ENCODE results near the gene IFIT2. TPM values are rescaled to one million over a fixed set of nuclear protein-coding genes. Genes with fewer than 3 reads are reported as not detected.

The IFIT2 gene
- total RNA-seq, 1 experiment from 2014 or later: 1.0 TPM

DNA sequence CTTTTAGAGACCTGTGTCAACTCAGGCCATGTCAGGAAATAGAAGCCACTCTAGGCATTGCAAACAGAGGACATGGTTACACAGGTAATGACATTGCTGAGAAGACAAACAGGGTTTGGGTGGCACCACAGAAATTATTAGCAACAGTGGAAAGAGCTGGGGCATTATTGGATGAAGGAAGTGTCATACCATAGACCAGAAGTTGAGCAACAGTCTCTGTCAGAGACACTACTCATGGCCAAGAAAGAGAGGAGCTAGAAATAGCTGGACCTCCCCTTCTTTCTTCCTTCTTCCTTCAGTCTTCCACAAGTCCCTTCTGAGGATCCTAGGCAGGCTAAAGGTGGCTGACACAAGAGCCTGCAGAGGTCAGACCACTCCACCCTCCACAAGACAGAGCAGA lies 46.1 kb upstream of the IFIT2 start (continued):
- no peak for TF ChIP-seq ZBTB33 (IDR thresholded peaks at IDR 0.05; ENCODE audit: extremely low read depth, insufficient replicate concordance, low read length)
- TF ChIP-seq ZFX (IDR thresholded peaks at IDR 0.05): no peak
- TF ChIP-seq SRF (IDR thresholded peaks at IDR 0.05; ENCODE audit: low read depth): no peak

GRCh38 chr10:89256340-89256739 lies 45.5 kb upstream of the IFIT2 start:
- H3K27me3 ChIP-seq (ENCODE audit: insufficient read depth, low read length): no peaks in the 10 kb centered on the region
- no peak for TF ChIP-seq ZNF274 (IDR thresholded peaks at IDR 0.05; ENCODE audit: low read depth, low read length)
- no peak for TF ChIP-seq YY1 (IDR thresholded peaks at IDR 0.05; ENCODE audit: extremely low read depth, insufficient replicate concordance, low read depth, low read length)
- no peak for TF ChIP-seq MAX (IDR thresholded peaks at IDR 0.05)
- no peak for TF ChIP-seq EGR1 (IDR thresholded peaks at IDR 0.05; ENCODE audit: low read depth)
- TF ChIP-seq ELF1 (IDR thresholded peaks at IDR 0.05; ENCODE audit: borderline replicate concordance, low read depth): no peak
- no peak for TF ChIP-seq FOSL1 (IDR thresholded peaks at IDR 0.05; ENCODE audit: low read depth)
- TF ChIP-seq EZH2 (IDR thresholded peaks at IDR 0.05): no peak
- TF ChIP-seq SIN3A (IDR thresholded peaks at IDR 0.05; ENCODE audit: low read depth): no peak
- no peak for TF ChIP-seq CBX3 (IDR thresholded peaks at IDR 0.05; ENCODE audit: low read depth)
- TF ChIP-seq, protein P1, sequence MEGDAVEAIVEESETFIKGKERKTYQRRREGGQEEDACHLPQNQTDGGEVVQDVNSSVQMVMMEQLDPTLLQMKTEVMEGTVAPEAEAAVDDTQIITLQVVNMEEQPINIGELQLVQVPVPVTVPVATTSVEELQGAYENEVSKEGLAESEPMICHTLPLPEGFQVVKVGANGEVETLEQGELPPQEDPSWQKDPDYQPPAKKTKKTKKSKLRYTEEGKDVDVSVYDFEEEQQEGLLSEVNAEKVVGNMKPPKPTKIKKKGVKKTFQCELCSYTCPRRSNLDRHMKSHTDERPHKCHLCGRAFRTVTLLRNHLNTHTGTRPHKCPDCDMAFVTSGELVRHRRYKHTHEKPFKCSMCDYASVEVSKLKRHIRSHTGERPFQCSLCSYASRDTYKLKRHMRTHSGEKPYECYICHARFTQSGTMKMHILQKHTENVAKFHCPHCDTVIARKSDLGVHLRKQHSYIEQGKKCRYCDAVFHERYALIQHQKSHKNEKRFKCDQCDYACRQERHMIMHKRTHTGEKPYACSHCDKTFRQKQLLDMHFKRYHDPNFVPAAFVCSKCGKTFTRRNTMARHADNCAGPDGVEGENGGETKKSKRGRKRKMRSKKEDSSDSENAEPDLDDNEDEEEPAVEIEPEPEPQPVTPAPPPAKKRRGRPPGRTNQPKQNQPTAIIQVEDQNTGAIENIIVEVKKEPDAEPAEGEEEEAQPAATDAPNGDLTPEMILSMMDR (IDR thresholded peaks at IDR 0.05 in 2 of 3, conservative IDR thresholded peaks at IDR 0.05 in 1 of 3; ENCODE audit: borderline replicate concordance in 1 of 3, insufficient read depth in 1 of 3, low read depth in 2 of 3, low read length in 2 of 3): no peak
- no peak for TF ChIP-seq EZH2phosphoT487 (IDR thresholded peaks at IDR 0.05; ENCODE audit: borderline replicate concordance)
- TF ChIP-seq POLR2AphosphoS5 (IDR thresholded peaks at IDR 0.05; ENCODE audit: low read depth, low read length): no peak
- no peak for TF ChIP-seq JUND (IDR thresholded peaks at IDR 0.05)
- TF ChIP-seq CEBPB (IDR thresholded peaks at IDR 0.05; ENCODE audit: low read depth): no peak
- TF ChIP-seq POLR2A (IDR thresholded peaks at IDR 0.05; ENCODE audit: borderline replicate concordance, extremely low read depth, insufficient read depth, insufficient read length): no peak
- no peak for TF ChIP-seq SRF (IDR thresholded peaks at IDR 0.05; ENCODE audit: low read depth)
- TF ChIP-seq TCF7L2 (IDR thresholded peaks at IDR 0.05; ENCODE audit: borderline replicate concordance, extremely low read depth, insufficient read depth, insufficient read length): no peak
- no peak for TF ChIP-seq ZBTB33 (IDR thresholded peaks at IDR 0.05; ENCODE audit: extremely low read depth, insufficient replicate concordance, low read length)
- no peaks in the 10 kb centered on the region for H3K36me3 ChIP-seq (ENCODE audit: control insufficient read depth in 1 of 2, insufficient read depth in 2 of 2, low read length in 2 of 2)
- no peak overlapping the region for H3K9ac ChIP-seq (ENCODE audit: low read length)
- H3K9me2 ChIP-seq (ENCODE audit: insufficient read depth): no peaks in the 10 kb centered on the region
- H3K79me2 ChIP-seq (ENCODE audit: insufficient read depth, low read length): no peaks in the 10 kb centered on the region
- H2AFZ ChIP-seq (ENCODE audit: low read depth, low read length, poor library complexity, severe bottlenecking): no peak overlapping the region
- DNase-seq (ENCODE audit: low read depth, low spot score) (no peak), ATAC-seq (no peak)
- RAD21 ChIA-PET (ENCODE audit: low non-redundant PET in 1 of 2, low total read pairs in 2 of 2, uncharacterized antibody in 2 of 2, unreplicated experiment in 2 of 2): no interaction called here
- intact Hi-C loops (cut with micrococcal nuclease): no loop called here
- no peak overlapping the region for H3K4me2 ChIP-seq (ENCODE audit: low read length)
- H4K20me1 ChIP-seq (ENCODE audit: insufficient read depth): no peaks in the 10 kb centered on the region
- no TSS peak for BruUV-seq (replicated peaks)
- CTCF ChIA-PET: interaction anchor here (0.6 to 0.9 kb wide), 2 partner anchors 96 to 136 kb away, joined by 3 read pairs; partner anchors contain the start of gene IFIT1
- no peaks in the 10 kb centered on the region; a peak in 2 of 4 replicates for H3K9me3 ChIP-seq (ENCODE audit: control insufficient read depth in 1 of 2, insufficient read depth in 1 of 2, low read depth in 1 of 2, low read length in 2 of 2)
- peaks cover 0 to 11% of the 10 kb centered on the region in 2 experiments; a peak in 3 of 4 replicates for H3K4me1 ChIP-seq (ENCODE audit: control insufficient read depth in 1 of 2, insufficient read depth in 2 of 2, low read length in 2 of 2)
- POLR2A ChIA-PET: no interaction called here
- no peak overlapping the region for H3K4me3 ChIP-seq (replicated peaks in 1 of 2; ENCODE audit: low read depth in 1 of 2, low read length in 2 of 2)
- H3K27ac ChIP-seq (ENCODE audit: low read depth, low read length): no peak overlapping the region

Measured in HCT116 (cell line).